SK-N-SH treated with all-trans-retinoic acid at 6 μM for 48 hours (cell line): Measurements from ENCODE around the gene GIPC3.

Source experiments
- ATAC-seq: fragments of 200-7000 bp; cut with Tn5 transposase; 3 replicates; pipeline ENCODE4 v1.9.1; 2020; ENCODE audit warnings: mild to moderate bottlenecking, moderate library complexity
- ARNTL ChIP-seq: fragments of 450-650 bp; formaldehyde crosslinking; IDR thresholded peaks from 2 replicates; pipeline ENCODE4 v1.5.0; 2020; ENCODE audit warnings: low read depth, mild to moderate bottlenecking, moderate library complexity, borderline replicate concordance
- BACH2 ChIP-seq: fragments of 250-450 bp; sonication (Bioruptor Pico); IDR thresholded peaks from 2 replicates; pipeline ENCODE4 v1.9.0; 2021; ENCODE audit warnings: mild to moderate bottlenecking, borderline replicate concordance
- CSDC2 ChIP-seq: fragments of 250-450 bp; sonication (Bioruptor Pico); IDR thresholded peaks from 2 replicates; pipeline ENCODE4 v1.5.0; 2020; ENCODE audit warnings: mild to moderate bottlenecking, moderate library complexity
- ESRRG ChIP-seq: fragments of 250-450 bp; sonication (Bioruptor Pico); IDR thresholded peaks from 2 replicates; pipeline ENCODE4 v1.6.1; 2021; ENCODE audit warnings: mild to moderate bottlenecking
- GLIS3 ChIP-seq: fragments of 250-450 bp; sonication (Bioruptor Pico); IDR thresholded peaks from 2 replicates; pipeline ENCODE4 v1.5.0; 2020; ENCODE audit warnings: mild to moderate bottlenecking, moderate library complexity
- ISL1 ChIP-seq: fragments of 250-450 bp; sonication (Bioruptor Pico); IDR thresholded peaks from 2 replicates; pipeline ENCODE4 v2.1.2; 2022; ENCODE audit warnings: mild to moderate bottlenecking, moderate library complexity
- OSR1 ChIP-seq: fragments of 250-450 bp; sonication (Bioruptor Pico); IDR thresholded peaks from 2 replicates; pipeline ENCODE4 v1.8.0; 2022; ENCODE audit warnings: moderate library complexity, mild to moderate bottlenecking, inconsistent platforms
- PATZ1 ChIP-seq: fragments of 250-450 bp; sonication (Bioruptor Pico); IDR thresholded peaks from 2 replicates; pipeline ENCODE4 v1.8.0; 2020; ENCODE audit warnings: mild to moderate bottlenecking, moderate library complexity, borderline replicate concordance
- POU6F1 ChIP-seq: fragments of 250-450 bp; sonication (Bioruptor Pico); IDR thresholded peaks from 2 replicates; pipeline ENCODE4 v1.8.0; 2021; ENCODE audit warnings: low read depth, mild to moderate bottlenecking, moderate library complexity, borderline replicate concordance
- PPARA ChIP-seq: fragments of 250-450 bp; sonication (Bioruptor Pico); IDR thresholded peaks from 2 replicates; pipeline ENCODE4 v1.5.0; 2020; ENCODE audit warnings: mild to moderate bottlenecking, borderline replicate concordance
- RARB ChIP-seq: fragments of 250-450 bp; sonication (Bioruptor Pico); IDR thresholded peaks from 2 replicates; pipeline ENCODE4 v1.8.0; 2021; ENCODE audit warnings: mild to moderate bottlenecking, moderate library complexity
- SNAI2 ChIP-seq: fragments of 250-450 bp; sonication (Bioruptor Pico); IDR thresholded peaks from 2 replicates; pipeline ENCODE4 v1.5.0; 2020; ENCODE audit warnings: mild to moderate bottlenecking, moderate library complexity
- TCF4 ChIP-seq: fragments of 250-450 bp; sonication (Bioruptor Pico); IDR thresholded peaks from 2 replicates; pipeline ENCODE4 v1.8.0; 2021; ENCODE audit warnings: mild to moderate bottlenecking, moderate library complexity, borderline replicate concordance
- TOX ChIP-seq: fragments of 250-450 bp; sonication (Bioruptor Pico); IDR thresholded peaks from 2 replicates; pipeline ENCODE4 v1.8.0; 2021; ENCODE audit warnings: mild to moderate bottlenecking, moderate library complexity, borderline replicate concordance
- ZC3H10 ChIP-seq: fragments of 250-450 bp; sonication (Bioruptor Pico); IDR thresholded peaks from 2 replicates; pipeline ENCODE4 v1.5.1; 2021; ENCODE audit warnings: mild to moderate bottlenecking, moderate library complexity
- ZFP30 ChIP-seq: fragments of 450-650 bp; formaldehyde crosslinking; IDR thresholded peaks from 2 replicates; pipeline ENCODE4 v1.5.0; 2022; ENCODE audit warnings: mild to moderate bottlenecking, moderate library complexity
- ZNF565 ChIP-seq: fragments of 450-650 bp; formaldehyde crosslinking; conservative IDR thresholded peaks from 2 replicates; pipeline ENCODE4 v1.5.0; 2020; ENCODE audit warnings: low read depth, mild to moderate bottlenecking, moderate library complexity
- ZNF8 ChIP-seq: fragments of 450-650 bp; formaldehyde crosslinking; IDR thresholded peaks from 2 replicates; pipeline ENCODE4 v1.5.0; 2020; ENCODE audit warnings: mild to moderate bottlenecking, moderate library complexity
- TF ChIP-seq, protein P1 (sequence below): fragments of 250-450 bp; sonication (Bioruptor Pico); IDR thresholded peaks from 2 replicates; pipeline ENCODE4 v1.5.0; 2020; ENCODE audit warnings: mild to moderate bottlenecking, moderate library complexity
- TF ChIP-seq, protein P2 (sequence below): fragments of 250-450 bp; sonication (Bioruptor Pico); IDR thresholded peaks from 2 replicates; pipeline ENCODE4 v1.5.1; 2020; ENCODE audit warnings: low read depth, mild to moderate bottlenecking, moderate library complexity
- TF ChIP-seq, protein P3 (sequence below): fragments of 250-450 bp; sonication (Bioruptor Pico); IDR thresholded peaks from 2 replicates; pipeline ENCODE4 v1.5.1; 2021; ENCODE audit warnings: mild to moderate bottlenecking, moderate library complexity

GIPC3 gene

GRCh38 chr19:3589949-3590348 is 4.7 kb downstream of the GIPC3 start:
- ATAC-seq, result no peak
- TF ChIP-seq ARNTL (CRISPR knock-in tag) (no peak), ESRRG (CRISPR knock-in tag) (no peak), GLIS3 (no peak), ZFP30 (no peak), SNAI2 (CRISPR knock-in tag) (no peak), BACH2 (CRISPR knock-in tag) (no peak), CSDC2 (no peak), PPARA (no peak), OSR1 (CRISPR knock-in tag) (no peak), POU6F1 (CRISPR knock-in tag) (no peak), PATZ1 (no peak), TCF4 (CRISPR knock-in tag) (no peak), TOX (CRISPR knock-in tag) (no peak), ZC3H10 (CRISPR knock-in tag) (no peak), ZNF565 (CRISPR knock-in tag) (no peak), ISL1 (no peak)
- TF ChIP-seq, protein P1, sequence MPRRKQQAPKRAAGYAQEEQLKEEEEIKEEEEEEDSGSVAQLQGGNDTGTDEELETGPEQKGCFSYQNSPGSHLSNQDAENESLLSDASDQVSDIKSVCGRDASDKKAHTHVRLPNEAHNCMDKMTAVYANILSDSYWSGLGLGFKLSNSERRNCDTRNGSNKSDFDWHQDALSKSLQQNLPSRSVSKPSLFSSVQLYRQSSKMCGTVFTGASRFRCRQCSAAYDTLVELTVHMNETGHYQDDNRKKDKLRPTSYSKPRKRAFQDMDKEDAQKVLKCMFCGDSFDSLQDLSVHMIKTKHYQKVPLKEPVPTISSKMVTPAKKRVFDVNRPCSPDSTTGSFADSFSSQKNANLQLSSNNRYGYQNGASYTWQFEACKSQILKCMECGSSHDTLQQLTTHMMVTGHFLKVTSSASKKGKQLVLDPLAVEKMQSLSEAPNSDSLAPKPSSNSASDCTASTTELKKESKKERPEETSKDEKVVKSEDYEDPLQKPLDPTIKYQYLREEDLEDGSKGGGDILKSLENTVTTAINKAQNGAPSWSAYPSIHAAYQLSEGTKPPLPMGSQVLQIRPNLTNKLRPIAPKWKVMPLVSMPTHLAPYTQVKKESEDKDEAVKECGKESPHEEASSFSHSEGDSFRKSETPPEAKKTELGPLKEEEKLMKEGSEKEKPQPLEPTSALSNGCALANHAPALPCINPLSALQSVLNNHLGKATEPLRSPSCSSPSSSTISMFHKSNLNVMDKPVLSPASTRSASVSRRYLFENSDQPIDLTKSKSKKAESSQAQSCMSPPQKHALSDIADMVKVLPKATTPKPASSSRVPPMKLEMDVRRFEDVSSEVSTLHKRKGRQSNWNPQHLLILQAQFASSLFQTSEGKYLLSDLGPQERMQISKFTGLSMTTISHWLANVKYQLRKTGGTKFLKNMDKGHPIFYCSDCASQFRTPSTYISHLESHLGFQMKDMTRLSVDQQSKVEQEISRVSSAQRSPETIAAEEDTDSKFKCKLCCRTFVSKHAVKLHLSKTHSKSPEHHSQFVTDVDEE (CRISPR knock-in tag), result no peak
- TF ChIP-seq, protein P2, sequence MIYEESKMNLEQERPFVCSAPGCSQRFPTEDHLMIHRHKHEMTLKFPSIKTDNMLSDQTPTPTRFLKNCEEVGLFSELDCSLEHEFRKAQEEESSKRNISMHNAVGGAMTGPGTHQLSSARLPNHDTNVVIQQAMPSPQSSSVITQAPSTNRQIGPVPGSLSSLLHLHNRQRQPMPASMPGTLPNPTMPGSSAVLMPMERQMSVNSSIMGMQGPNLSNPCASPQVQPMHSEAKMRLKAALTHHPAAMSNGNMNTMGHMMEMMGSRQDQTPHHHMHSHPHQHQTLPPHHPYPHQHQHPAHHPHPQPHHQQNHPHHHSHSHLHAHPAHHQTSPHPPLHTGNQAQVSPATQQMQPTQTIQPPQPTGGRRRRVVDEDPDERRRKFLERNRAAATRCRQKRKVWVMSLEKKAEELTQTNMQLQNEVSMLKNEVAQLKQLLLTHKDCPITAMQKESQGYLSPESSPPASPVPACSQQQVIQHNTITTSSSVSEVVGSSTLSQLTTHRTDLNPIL, result no peak
- TF ChIP-seq, protein P3, sequence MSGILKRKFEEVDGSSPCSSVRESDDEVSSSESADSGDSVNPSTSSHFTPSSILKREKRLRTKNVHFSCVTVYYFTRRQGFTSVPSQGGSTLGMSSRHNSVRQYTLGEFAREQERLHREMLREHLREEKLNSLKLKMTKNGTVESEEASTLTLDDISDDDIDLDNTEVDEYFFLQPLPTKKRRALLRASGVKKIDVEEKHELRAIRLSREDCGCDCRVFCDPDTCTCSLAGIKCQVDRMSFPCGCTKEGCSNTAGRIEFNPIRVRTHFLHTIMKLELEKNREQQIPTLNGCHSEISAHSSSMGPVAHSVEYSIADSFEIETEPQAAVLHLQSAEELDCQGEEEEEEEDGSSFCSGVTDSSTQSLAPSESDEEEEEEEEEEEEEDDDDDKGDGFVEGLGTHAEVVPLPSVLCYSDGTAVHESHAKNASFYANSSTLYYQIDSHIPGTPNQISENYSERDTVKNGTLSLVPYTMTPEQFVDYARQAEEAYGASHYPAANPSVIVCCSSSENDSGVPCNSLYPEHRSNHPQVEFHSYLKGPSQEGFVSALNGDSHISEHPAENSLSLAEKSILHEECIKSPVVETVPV (CRISPR knock-in tag), result no peak

DNA sequence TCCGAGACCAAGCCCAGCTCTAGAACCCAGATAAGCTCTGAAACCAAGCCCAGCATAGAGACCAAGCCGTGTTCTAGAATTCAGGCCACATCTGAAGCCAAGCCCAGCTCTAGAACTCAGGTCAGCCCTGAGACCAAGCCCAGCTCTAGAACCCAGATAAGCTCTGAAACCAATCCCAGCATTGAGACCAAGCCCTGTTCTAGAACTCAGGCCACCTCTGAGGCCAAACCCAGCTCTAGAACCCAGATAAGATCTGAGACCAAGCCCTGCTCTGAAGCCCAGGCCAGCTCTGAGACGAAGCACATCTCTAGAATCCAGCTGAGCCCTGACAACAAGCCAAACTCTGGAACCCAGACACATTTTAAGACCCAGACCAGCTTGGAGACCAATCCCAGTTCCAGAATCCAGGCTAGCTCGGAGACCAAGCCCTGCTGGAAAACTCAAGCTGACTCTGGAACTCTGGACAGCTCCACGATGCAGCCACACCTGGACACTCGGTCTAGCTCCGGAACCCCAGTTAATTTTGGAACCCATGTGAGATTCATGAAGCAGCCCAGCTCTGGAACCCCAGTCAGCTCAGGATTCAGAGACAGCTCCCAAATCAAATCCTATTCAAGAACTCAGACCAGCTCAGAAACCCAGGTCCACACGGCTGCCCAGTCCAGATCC is 5.8 kb downstream of the GIPC3 start:
- TF ChIP-seq ESRRG (CRISPR knock-in tag) (no peak), ZC3H10 (CRISPR knock-in tag) (no peak), BACH2 (CRISPR knock-in tag) (no peak), RARB (no peak)
- TF ChIP-seq, all 23 proteins: peak for 0
- no peak for ATAC-seq

DNA sequence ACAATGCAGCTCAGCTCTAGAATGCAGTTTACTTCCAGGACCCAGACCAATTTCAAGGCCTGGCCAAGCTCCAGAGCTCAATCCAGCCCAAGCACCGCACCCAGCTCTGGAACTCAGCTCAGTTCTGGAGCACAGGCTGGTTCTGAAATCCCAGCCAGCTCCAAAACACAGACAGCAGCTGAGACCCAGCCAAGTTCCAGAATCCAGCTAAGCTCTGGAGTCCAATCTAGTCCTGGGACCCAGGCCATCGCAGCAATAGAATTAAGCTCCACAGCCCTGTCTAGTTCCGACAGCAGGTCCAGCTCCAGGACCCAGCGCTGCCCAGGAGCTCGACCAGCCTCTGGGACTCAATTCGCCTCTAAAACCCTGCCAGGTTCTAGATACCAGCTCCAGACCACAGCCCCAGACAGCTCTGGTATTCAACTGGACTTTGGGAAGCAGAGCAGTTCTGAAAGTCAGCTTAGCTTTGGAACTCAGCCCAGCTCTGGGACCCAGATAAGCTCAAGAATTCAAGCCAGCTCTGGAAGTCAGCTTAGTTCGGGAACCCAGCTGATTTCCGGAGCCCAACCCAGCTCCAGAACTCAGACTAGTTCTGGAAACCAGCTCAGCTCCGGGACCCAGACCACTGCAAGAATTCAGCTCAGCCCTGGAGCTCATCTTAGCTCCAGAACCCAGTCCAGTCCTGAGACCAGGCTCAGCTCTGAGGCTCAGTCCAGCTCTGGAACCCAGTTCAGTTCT is 6.8 kb downstream of the GIPC3 start:
- no peak for ATAC-seq
- TF ChIP-seq, protein P1 (CRISPR knock-in tag), result no peak
- no peak for TF ChIP-seq POU6F1 (CRISPR knock-in tag)
- TF ChIP-seq OSR1 (CRISPR knock-in tag), result no peak
- no peak for TF ChIP-seq SNAI2 (CRISPR knock-in tag)
- TF ChIP-seq ARNTL (CRISPR knock-in tag), result no peak
- TF ChIP-seq ZNF8, result no peak
- no peak for TF ChIP-seq ZNF565 (CRISPR knock-in tag)
- TF ChIP-seq, protein P3 (CRISPR knock-in tag), result no peak
- no peak for TF ChIP-seq CSDC2
